HCT116 (cell line): Measurements from ENCODE around the gene SYNGR1.

Experiments used
- SIN3A ChIP-seq: IDR thresholded peaks from 2 replicates; pipeline ENCODE4 v1.6.1; 2012; ENCODE audit warnings: low read depth
- SRF ChIP-seq: IDR thresholded peaks from 2 replicates; pipeline ENCODE4 v1.6.1; 2012; ENCODE audit warnings: low read depth
- TF ChIP-seq, protein P1 (sequence below), 3 experiments: fragments of 200-600 bp in 1 of 3; sonication (generic) in 1 of 3; IDR thresholded peaks in 2 of 3; conservative IDR thresholded peaks in 1 of 3; 2 replicates each; pipeline ENCODE4 v1.5.1; 2012 to 2017; ENCODE audit warnings: low read depth in 2 of 3, low read length in 2 of 3, antibody characterized with exemption in 1 of 3, borderline replicate concordance in 1 of 3, control low read depth in 1 of 3, mild to moderate bottlenecking in 1 of 3, mixed read lengths in 1 of 3, mixed run types in 1 of 3, moderate library complexity in 1 of 3; ENCODE audit not compliant: insufficient read depth in 1 of 3

DNA sequence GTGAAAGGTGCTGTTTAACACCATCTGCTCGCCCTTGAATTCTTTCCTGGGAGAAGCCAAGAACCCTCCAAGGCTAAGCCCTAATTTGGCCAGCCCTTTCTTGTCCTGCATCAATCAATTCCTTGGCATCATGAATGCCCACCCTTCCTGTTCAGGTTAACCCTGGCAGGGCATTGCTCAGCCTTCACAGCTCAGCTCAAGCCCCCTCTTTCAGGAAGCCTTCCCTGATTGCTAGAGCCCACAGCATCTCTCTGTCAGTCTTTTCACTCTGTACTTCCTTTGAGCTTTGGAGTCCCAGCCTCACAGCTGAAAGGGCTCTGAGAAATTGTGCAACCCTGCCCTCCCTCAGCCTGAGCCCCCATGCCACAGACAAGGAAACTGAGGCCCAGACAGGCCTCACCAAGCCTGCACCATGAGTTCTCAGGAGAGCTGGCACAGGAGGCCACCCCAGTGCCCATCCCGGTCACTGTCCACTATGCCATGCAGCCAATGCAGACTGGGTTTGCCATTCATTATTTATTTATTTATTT lies 47.3 kb upstream of the SYNGR1 start:
- TF ChIP-seq, protein P1, sequence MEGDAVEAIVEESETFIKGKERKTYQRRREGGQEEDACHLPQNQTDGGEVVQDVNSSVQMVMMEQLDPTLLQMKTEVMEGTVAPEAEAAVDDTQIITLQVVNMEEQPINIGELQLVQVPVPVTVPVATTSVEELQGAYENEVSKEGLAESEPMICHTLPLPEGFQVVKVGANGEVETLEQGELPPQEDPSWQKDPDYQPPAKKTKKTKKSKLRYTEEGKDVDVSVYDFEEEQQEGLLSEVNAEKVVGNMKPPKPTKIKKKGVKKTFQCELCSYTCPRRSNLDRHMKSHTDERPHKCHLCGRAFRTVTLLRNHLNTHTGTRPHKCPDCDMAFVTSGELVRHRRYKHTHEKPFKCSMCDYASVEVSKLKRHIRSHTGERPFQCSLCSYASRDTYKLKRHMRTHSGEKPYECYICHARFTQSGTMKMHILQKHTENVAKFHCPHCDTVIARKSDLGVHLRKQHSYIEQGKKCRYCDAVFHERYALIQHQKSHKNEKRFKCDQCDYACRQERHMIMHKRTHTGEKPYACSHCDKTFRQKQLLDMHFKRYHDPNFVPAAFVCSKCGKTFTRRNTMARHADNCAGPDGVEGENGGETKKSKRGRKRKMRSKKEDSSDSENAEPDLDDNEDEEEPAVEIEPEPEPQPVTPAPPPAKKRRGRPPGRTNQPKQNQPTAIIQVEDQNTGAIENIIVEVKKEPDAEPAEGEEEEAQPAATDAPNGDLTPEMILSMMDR (IDR thresholded peaks at IDR 0.05 in 2 of 3, conservative IDR thresholded peaks at IDR 0.05 in 1 of 3; ENCODE audit: borderline replicate concordance in 1 of 3, insufficient read depth in 1 of 3, low read depth in 2 of 3, low read length in 2 of 3): no peak
- TF ChIP-seq SRF: no peak
- TF ChIP-seq SIN3A: no peak
